Measurements from ENCODE around the gene SHLD1.
"Not testable (repeated sequence)": the region's sequence is repeated elsewhere in the genome, so short reads cannot be mapped to it uniquely, and the experiment has no call there.

Gene SHLD1

GRCh38 chr20:5734602-5735001 lies 15.6 kb upstream of the SHLD1 start:
- no peak overlapping the region for H3K4me2 ChIP-seq
- peaks cover 24% of the 10 kb centered on the region for H3K4me1 ChIP-seq
- no peak for TF ChIP-seq Cebpa-rat (IDR thresholded peaks at IDR 0.05)

GRCh38 chr20:5735845-5736510 lies 14.2 kb upstream of the SHLD1 start:
- H3K9ac ChIP-seq, result no peak overlapping the region
- H3K27ac ChIP-seq, result no peak overlapping the region
- TF ChIP-seq Cebpa-rat (IDR thresholded peaks at IDR 0.05), result no peak
- H3K9me3 ChIP-seq, result no peaks in the 10 kb centered on the region
- no peaks in the 10 kb centered on the region for H3K36me3 ChIP-seq
- peaks cover 24% of the 10 kb centered on the region for H3K4me1 ChIP-seq
- peak overlapping the region; percentile 56 for H3K4me2 ChIP-seq
- no peak overlapping the region for H3K4me3 ChIP-seq
- no peaks in the 10 kb centered on the region for H4K20me1 ChIP-seq
- H3K27me3 ChIP-seq, result no peaks in the 10 kb centered on the region

More at GRCh38 chr20:5734602-5735001, 15.6 kb upstream of the SHLD1 start:
- H3K9me3 ChIP-seq, result no peaks in the 10 kb centered on the region
- H3K9ac ChIP-seq, result no peak overlapping the region
- no peaks in the 10 kb centered on the region for H3K27me3 ChIP-seq
- H3K27ac ChIP-seq, result no peak overlapping the region
- no peaks in the 10 kb centered on the region for H3K36me3 ChIP-seq
- H4K20me1 ChIP-seq, result no peaks in the 10 kb centered on the region
- no peak overlapping the region for H3K4me3 ChIP-seq

DNA sequence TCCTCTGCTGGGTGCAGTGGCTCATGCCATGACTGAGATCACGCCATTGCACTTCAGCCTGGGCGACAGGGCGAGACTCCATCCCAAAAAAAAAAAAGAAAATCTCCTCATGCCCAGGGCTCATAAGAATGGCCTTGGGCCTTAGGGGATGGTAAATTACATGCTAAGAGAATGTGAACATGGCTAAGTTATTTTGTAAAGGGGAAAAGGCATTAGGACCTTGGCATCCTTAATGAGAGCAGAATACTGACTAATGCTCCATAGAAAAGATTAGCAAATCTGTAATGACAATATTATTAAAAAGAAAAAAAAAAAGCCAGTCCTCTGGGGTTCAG lies 12.6 kb upstream of the SHLD1 start:
- Histone ChIP-seq H3K4me3 (no peak overlapping the region), H3K27ac (no peak overlapping the region), H3K4me2 (peak overlapping the region; percentile 56)

DNA sequence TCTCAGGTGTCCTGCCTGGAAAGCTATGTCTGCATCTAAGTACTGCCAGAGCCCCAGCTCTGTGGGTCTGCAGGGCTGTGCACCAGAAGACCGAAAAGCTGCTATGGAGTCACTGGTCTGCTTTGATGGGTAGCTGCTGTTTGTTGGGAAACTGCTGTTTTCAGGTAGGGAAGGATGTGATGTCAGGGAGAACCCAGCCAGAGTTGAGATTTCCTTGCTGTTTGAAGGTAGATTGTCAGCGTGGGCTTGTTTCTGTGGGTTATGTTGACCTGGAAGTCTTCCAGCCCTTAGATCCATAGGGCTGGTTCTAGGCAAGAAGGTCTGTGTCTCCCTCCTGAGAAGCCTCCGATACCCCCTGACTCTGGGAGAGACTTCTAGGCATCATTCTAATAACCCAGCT lies 12.2 kb upstream of the SHLD1 start:
- Histone ChIP-seq H3K36me3 (no peaks in the 10 kb centered on the region), H3K27me3 (no peaks in the 10 kb centered on the region), H3K9ac (no peak overlapping the region), H3K27ac (no peak overlapping the region), H3K4me3 (no peak overlapping the region), H3K4me1 (peaks cover 24% of the 10 kb centered on the region), H3K4me2 (peak overlapping the region; percentile 56), H4K20me1 (no peaks in the 10 kb centered on the region), H3K9me3 (no peaks in the 10 kb centered on the region)
- TF ChIP-seq Cebpa-rat (IDR thresholded peaks at IDR 0.05), result no peak

More for the DNA sequence above, 12.6 kb upstream of the SHLD1 start:
- H3K27me3 ChIP-seq, result no peaks in the 10 kb centered on the region
- no peaks in the 10 kb centered on the region for H3K36me3 ChIP-seq
- peaks cover 24% of the 10 kb centered on the region for H3K4me1 ChIP-seq
- H3K9ac ChIP-seq, result no peak overlapping the region
- TF ChIP-seq Cebpa-rat (IDR thresholded peaks at IDR 0.05), result no peak
- no peaks in the 10 kb centered on the region for H4K20me1 ChIP-seq
- H3K9me3 ChIP-seq, result no peaks in the 10 kb centered on the region

DNA sequence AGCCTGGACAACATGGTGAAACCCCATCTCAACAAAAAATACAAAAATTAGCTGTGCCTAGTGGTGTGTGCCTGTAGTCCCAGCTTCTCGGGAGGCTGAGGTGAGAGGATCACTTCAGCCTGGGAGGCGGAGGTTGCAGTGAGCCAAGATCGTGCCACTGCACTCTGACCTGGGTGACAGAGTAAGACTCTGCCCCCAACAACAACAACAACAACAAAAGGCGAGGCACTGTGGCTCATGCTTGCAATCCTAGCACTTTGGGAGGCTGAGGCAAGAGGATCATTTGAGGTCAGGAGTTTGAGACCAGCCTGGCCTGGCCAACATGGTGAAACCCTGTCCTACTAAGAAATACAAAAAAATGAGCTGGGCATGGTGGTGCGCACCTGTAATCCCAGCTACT lies 9.6 kb upstream of the SHLD1 start:
- H3K9me3 ChIP-seq, H3K27ac ChIP-seq, H3K4me3 ChIP-seq, H3K4me2 ChIP-seq, H3K9ac ChIP-seq, H4K20me1 ChIP-seq, H3K36me3 ChIP-seq, H3K27me3 ChIP-seq: not testable (repeated sequence)
- peaks cover 24% of the 10 kb centered on the region for H3K4me1 ChIP-seq

DNA sequence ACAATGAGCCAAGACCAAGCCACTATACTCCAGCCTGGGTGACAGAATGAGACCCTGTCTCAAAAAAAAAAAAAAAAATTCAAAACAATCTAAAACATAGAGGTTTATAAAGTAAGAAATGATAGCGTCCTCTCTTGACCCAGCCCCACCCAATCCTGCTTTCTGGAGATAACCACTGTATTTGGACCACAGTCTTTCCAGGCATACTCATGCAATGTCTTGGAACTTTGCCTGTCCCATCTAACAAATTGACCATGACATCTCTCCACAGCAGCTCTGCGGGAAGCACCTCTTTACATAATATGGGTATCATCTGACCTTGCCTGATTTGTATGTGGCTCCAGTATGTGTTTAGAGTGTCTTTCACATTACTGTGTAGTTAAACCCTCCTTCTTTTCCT lies 9.1 kb upstream of the SHLD1 start:
- no peaks in the 10 kb centered on the region for H4K20me1 ChIP-seq
- no peak overlapping the region for H3K9ac ChIP-seq
- H3K27me3 ChIP-seq, result no peaks in the 10 kb centered on the region
- H3K27ac ChIP-seq, result no peak overlapping the region
- no peak for TF ChIP-seq Cebpa-rat (IDR thresholded peaks at IDR 0.05)
- no peaks in the 10 kb centered on the region for H3K36me3 ChIP-seq
- H3K4me3 ChIP-seq, result no peak overlapping the region
- H3K4me1 ChIP-seq, result peaks cover 22% of the 10 kb centered on the region
- H3K9me3 ChIP-seq, result no peaks in the 10 kb centered on the region
- H3K4me2 ChIP-seq, result no peak overlapping the region

- no peaks in the 10 kb centered on the region for H3K36me3 ChIP-seq
- no peak overlapping the region for H3K4me2 ChIP-seq
- H3K27ac ChIP-seq, result no peak overlapping the region
- H3K4me1 ChIP-seq, result peaks cover 12% of the 10 kb centered on the region
- no peaks in the 10 kb centered on the region for H3K9me3 ChIP-seq
- H4K20me1 ChIP-seq, result no peaks in the 10 kb centered on the region
- H3K4me3 ChIP-seq, result no peak overlapping the region
- no peak for TF ChIP-seq Cebpa-rat (IDR thresholded peaks at IDR 0.05)
- H3K27me3 ChIP-seq, result no peaks in the 10 kb centered on the region
- no peak overlapping the region for H3K9ac ChIP-seq
Measured at GRCh38 chr20:5742041-5742440, 8.2 kb upstream of the SHLD1 start.

DNA sequence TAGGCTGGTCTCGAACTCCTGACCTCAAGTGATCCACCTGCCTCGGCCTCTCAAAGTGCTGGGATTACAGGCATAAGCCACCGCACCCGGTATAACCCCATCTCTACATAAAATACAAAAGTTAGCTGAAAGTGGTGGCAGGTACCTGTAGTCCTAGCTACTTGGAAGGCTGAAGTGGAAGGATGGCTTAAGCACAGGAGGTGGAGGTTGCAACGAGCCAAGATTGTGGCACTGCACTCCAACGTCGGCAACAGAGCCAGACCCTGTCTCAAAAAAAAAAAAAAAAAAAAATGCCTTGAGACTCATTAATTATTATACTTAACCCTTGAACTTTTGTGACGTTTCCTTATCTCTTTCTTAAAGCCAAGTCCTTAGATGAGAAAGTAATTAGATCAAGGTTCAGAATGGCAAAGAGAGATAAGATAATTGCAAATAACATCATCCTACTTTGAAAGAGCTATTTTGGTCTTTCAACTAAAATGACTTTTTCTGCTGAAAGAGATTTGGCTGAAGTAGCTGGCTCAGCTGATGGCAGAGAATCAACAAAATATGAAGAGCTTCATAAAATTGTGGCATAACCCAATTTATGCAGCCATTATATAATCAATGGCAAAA lies 4.7 kb upstream of the SHLD1 start:
- Histone ChIP-seq H4K20me1 (no peaks in the 10 kb centered on the region), H3K9me3 (peaks cover 6% of the 10 kb centered on the region; the same call in 1 of the 2 replicates), H3K9ac (no peak overlapping the region), H3K4me1 (peaks cover 5% of the 10 kb centered on the region; the same call in 1 of the 2 replicates), H3K4me3 (no peak overlapping the region), H3K27me3 (no peaks in the 10 kb centered on the region), H3K4me2 (no peak overlapping the region), H3K36me3 (no peaks in the 10 kb centered on the region), H3K27ac (no peak overlapping the region)
- TF ChIP-seq Cebpa-rat (IDR thresholded peaks at IDR 0.05), result no peak

DNA sequence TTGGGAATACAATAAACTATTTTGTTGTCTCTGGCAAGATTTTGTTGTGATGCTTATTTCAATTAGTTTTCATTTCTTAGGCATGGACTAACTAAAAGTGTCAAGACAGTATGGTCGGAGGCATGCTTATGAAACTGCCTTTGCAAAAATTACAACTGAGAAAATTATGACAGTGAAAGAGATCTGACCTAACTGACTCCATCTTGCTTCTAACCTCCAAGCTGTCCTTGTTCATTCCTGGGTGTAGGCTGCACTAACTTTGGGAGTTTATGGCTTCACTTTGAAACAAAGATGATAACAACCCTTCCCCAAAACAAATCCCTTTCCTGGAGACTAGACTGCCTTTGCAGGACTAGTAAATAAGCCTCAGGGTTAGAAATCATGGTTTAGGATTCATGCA lies 4.1 kb upstream of the SHLD1 start:
- Histone ChIP-seq H3K4me1 (peaks cover 10% of the 10 kb centered on the region), H3K36me3 (no peaks in the 10 kb centered on the region), H4K20me1 (no peaks in the 10 kb centered on the region), H3K27me3 (no peaks in the 10 kb centered on the region), H3K27ac (no peak overlapping the region), H3K9ac (no peak overlapping the region), H3K4me2 (no peak overlapping the region), H3K9me3 (peaks cover 6% of the 10 kb centered on the region; the same call in 1 of the 2 replicates), H3K4me3 (no peak overlapping the region)
- TF ChIP-seq Cebpa-rat (IDR thresholded peaks at IDR 0.05), result no peak

DNA sequence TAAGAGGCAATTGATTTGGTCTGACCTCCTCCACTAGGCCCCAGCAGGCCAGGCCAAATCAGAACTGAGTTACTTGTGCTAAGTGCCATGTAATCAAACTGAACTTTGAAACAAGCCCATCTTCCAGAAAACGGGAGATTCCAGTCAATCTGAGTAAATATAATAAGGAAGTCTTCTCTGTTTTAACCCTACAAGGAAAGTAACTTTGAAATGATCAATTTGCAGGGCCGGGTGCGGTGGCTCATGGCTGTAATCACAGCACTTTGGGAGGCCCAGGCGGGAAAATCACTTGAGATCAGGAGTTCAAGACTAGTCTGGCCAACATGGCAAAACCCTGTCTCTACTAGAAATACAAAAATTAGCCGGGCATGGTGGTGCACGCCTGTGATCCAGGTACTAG lies 2.0 kb upstream of the SHLD1 start:
- Histone ChIP-seq H3K9ac (no peak overlapping the region), H3K4me2 (no peak overlapping the region), H3K27me3 (no peaks in the 10 kb centered on the region), H3K36me3 (0 out of 2 replicates have a peak, but pooled peaks cover 2% of the 10 kb centered on the region), H3K9me3 (peaks cover 6% of the 10 kb centered on the region; the same call in 1 of the 2 replicates), H3K4me1 (peaks cover 24% of the 10 kb centered on the region), H3K4me3 (no peak overlapping the region), H4K20me1 (no peaks in the 10 kb centered on the region), H3K27ac (no peak overlapping the region)
- no peak for TF ChIP-seq Cebpa-rat (IDR thresholded peaks at IDR 0.05)

- not testable (repeated sequence) for H3K27me3 ChIP-seq, H4K20me1 ChIP-seq, H3K9me3 ChIP-seq, H3K4me3 ChIP-seq, H3K9ac ChIP-seq
- H3K4me2 ChIP-seq, result peak overlapping the region; percentile 37
- peaks cover 15% of the 10 kb centered on the region; the same call in 1 of the 2 replicates for H3K36me3 ChIP-seq
- H3K27ac ChIP-seq, result peak overlapping the region; percentile 76; the same call in 1 of the 2 replicates
- H3K4me1 ChIP-seq, result peaks cover 24% of the 10 kb centered on the region
Measured at GRCh38 chr20:5749512-5749951, 669 bp upstream of the SHLD1 start.

Measured in BLaER1 (cell line).